OCI-LY3 (cell line): ENCODE data around the gene KRT36.

Experiments
- H2AFZ ChIP-seq: fragments of 200-600, 300-600 bp; shearing (Covaris generic); 2 replicates; pipeline ENCODE4 v1.6.0; 2014; ENCODE audit warnings: antibody characterized with exemption, low read depth, low read length
- H3K27ac ChIP-seq: fragments of 200-600, 300-600 bp; sonication (generic); 2 replicates; pipeline ENCODE4 v1.5.1; 2014; ENCODE audit warnings: mild to moderate bottlenecking, low read length, moderate library complexity, mixed read lengths
- H3K27me3 ChIP-seq: fragments of 200-600, 300-600 bp; sonication (generic); 2 replicates; pipeline ENCODE4 v1.6.1; 2014; ENCODE audit warnings: low read depth, low read length, mixed read lengths
- H3K36me3 ChIP-seq: fragments of 200-600, 300-600 bp; sonication (generic); replicated peaks from 2 replicates; pipeline ENCODE3; 2014; ENCODE audit warnings: low read depth, low read length, mixed read lengths
- H3K4me1 ChIP-seq: fragments of 300-600, 200-600 bp; sonication (generic); 2 replicates; pipeline ENCODE4 v1.6.1; 2014; ENCODE audit warnings: low read length, mixed read lengths
- H3K4me2 ChIP-seq: fragments of 200-600, 300-600 bp; sonication (generic); 2 replicates; pipeline ENCODE4 v1.6.1; 2014; ENCODE audit warnings: low read length, mixed read lengths
- H3K4me3 ChIP-seq: fragments of 300-600, 200-600 bp; sonication (generic); 2 replicates; pipeline ENCODE4 v1.5.1; 2014; ENCODE audit warnings: antibody characterized with exemption, mild to moderate bottlenecking, low read length, moderate library complexity
- H3K79me2 ChIP-seq: fragments of 300-600, 200-600 bp; shearing (Covaris generic); 2 replicates; pipeline ENCODE4 v1.6.1; 2014; ENCODE audit warnings: mild to moderate bottlenecking, low read length, mixed read lengths
- H3K9ac ChIP-seq: fragments of 300-600, 200-600 bp; shearing (Covaris generic); 2 replicates; pipeline ENCODE4 v1.6.0; 2014; ENCODE audit warnings: mild to moderate bottlenecking, low read length, moderate library complexity
- H3K9me3 ChIP-seq: fragments of 200-600, 300-600 bp; shearing (Covaris generic); 2 replicates; pipeline ENCODE4 v1.6.1; 2014; ENCODE audit warnings: low read length, mixed read lengths; ENCODE audit not compliant: insufficient read depth
- H4K20me1 ChIP-seq: fragments of 200-600, 300-600 bp; sonication (generic); 2 replicates; pipeline ENCODE4 v1.6.1; 2016; ENCODE audit warnings: low read length, mixed read lengths; ENCODE audit not compliant: insufficient read depth
- CTCF ChIP-seq: fragments of 200-600, 300-600 bp; sonication (generic); IDR thresholded peaks from 2 replicates; pipeline ENCODE4 v1.5.1; 2014; ENCODE audit warnings: antibody characterized with exemption, low read length, low read depth
- EZH2phosphoT487 ChIP-seq: fragments of 200-600 bp; shearing (Covaris generic); IDR thresholded peaks from 2 replicates; pipeline ENCODE4 v1.6.1; 2018; ENCODE audit warnings: antibody characterized with exemption, mixed run types, low read depth

Gene KRT36

GRCh38 chr17:41503202-41503601 is 13.5 kb upstream of the KRT36 start:
- H3K9ac ChIP-seq: no peak overlapping the region
- no peak overlapping the region for H3K4me2 ChIP-seq
- no peak overlapping the region for H3K27ac ChIP-seq
- H3K36me3 ChIP-seq: no peaks in the 10 kb centered on the region
- H2AFZ ChIP-seq: no peak overlapping the region
- H4K20me1 ChIP-seq: no peaks in the 10 kb centered on the region
- no peaks in the 10 kb centered on the region for H3K79me2 ChIP-seq
- H3K4me3 ChIP-seq: no peak overlapping the region
- H3K27me3 ChIP-seq: no peaks in the 10 kb centered on the region
- no peak for TF ChIP-seq CTCF
- TF ChIP-seq EZH2phosphoT487: no peak
- H3K4me1 ChIP-seq: peaks cover 9% of the 10 kb centered on the region
- no peaks in the 10 kb centered on the region for H3K9me3 ChIP-seq

- H2AFZ ChIP-seq: no peak overlapping the region
- H3K4me2 ChIP-seq: no peak overlapping the region
- peaks cover 14% of the 10 kb centered on the region for H3K4me1 ChIP-seq
- no peaks in the 10 kb centered on the region for H3K79me2 ChIP-seq
- no peak overlapping the region for H3K9ac ChIP-seq
- H3K27ac ChIP-seq: no peak overlapping the region
- TF ChIP-seq EZH2phosphoT487 (no peak), CTCF (no peak)
- no peak overlapping the region for H3K4me3 ChIP-seq
- no peaks in the 10 kb centered on the region for H4K20me1 ChIP-seq
- no peaks in the 10 kb centered on the region for H3K9me3 ChIP-seq
- no peaks in the 10 kb centered on the region for H3K27me3 ChIP-seq
- no peaks in the 10 kb centered on the region for H3K36me3 ChIP-seq
Measured at GRCh38 chr17:41500131-41500911, 10.6 kb upstream of the KRT36 start.

- H3K9me3 ChIP-seq: no peaks in the 10 kb centered on the region
- no peak overlapping the region for H3K27ac ChIP-seq
- no peaks in the 10 kb centered on the region for H3K36me3 ChIP-seq
- no peak overlapping the region for H3K4me2 ChIP-seq
- H3K4me3 ChIP-seq: no peak overlapping the region
- no peaks in the 10 kb centered on the region for H4K20me1 ChIP-seq
- no peak overlapping the region for H2AFZ ChIP-seq
- no peaks in the 10 kb centered on the region for H3K79me2 ChIP-seq
- peaks cover 14% of the 10 kb centered on the region for H3K4me1 ChIP-seq
- TF ChIP-seq CTCF (no peak), EZH2phosphoT487 (no peak)
- H3K9ac ChIP-seq: no peak overlapping the region
- H3K27me3 ChIP-seq: no peaks in the 10 kb centered on the region
Measured at GRCh38 chr17:41499714-41500113, 10.0 kb upstream of the KRT36 start.

GRCh38 chr17:41498276-41498675 is 8.6 kb upstream of the KRT36 start:
- Histone ChIP-seq H3K4me3 (no peak overlapping the region), H3K9ac (no peak overlapping the region), H3K27me3 (no peaks in the 10 kb centered on the region), H3K4me1 (peaks cover 14% of the 10 kb centered on the region), H3K27ac (no peak overlapping the region), H3K36me3 (no peaks in the 10 kb centered on the region), H3K9me3 (no peaks in the 10 kb centered on the region), H3K4me2 (no peak overlapping the region), H4K20me1 (no peaks in the 10 kb centered on the region), H3K79me2 (no peaks in the 10 kb centered on the region), H2AFZ (no peak overlapping the region)
- TF ChIP-seq EZH2phosphoT487 (no peak), CTCF (no peak)
